Mammary epithelial cell (primary cell): ENCODE data around the gene TRIM24.

Experiments used
- EZH2 ChIP-seq: IDR thresholded peaks from 2 replicates; pipeline ENCODE4 v1.6.1; 2012; ENCODE audit warnings: low read length, inconsistent platforms, borderline replicate concordance
- TF ChIP-seq, protein P1 (sequence below), 2 donors: IDR thresholded peaks in 1 of 2; conservative IDR thresholded peaks in 1 of 2; 2 replicates each; pipeline ENCODE4 v1.5.1; 2011 to 2012; ENCODE audit warnings: inconsistent platforms in 2 of 2, low read length in 2 of 2, mild to moderate bottlenecking in 2 of 2, control low read depth in 1 of 2, low read depth in 1 of 2; ENCODE audit not compliant: insufficient read depth in 1 of 2; ENCODE audit errors: extremely low read depth in 1 of 2

GRCh38 chr7:138477081-138477578 lies 17.1 kb downstream of the TRIM24 start:
- TF ChIP-seq, protein P1, sequence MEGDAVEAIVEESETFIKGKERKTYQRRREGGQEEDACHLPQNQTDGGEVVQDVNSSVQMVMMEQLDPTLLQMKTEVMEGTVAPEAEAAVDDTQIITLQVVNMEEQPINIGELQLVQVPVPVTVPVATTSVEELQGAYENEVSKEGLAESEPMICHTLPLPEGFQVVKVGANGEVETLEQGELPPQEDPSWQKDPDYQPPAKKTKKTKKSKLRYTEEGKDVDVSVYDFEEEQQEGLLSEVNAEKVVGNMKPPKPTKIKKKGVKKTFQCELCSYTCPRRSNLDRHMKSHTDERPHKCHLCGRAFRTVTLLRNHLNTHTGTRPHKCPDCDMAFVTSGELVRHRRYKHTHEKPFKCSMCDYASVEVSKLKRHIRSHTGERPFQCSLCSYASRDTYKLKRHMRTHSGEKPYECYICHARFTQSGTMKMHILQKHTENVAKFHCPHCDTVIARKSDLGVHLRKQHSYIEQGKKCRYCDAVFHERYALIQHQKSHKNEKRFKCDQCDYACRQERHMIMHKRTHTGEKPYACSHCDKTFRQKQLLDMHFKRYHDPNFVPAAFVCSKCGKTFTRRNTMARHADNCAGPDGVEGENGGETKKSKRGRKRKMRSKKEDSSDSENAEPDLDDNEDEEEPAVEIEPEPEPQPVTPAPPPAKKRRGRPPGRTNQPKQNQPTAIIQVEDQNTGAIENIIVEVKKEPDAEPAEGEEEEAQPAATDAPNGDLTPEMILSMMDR (conservative IDR thresholded peaks at IDR 0.05 in 1 of 2, IDR thresholded peaks at IDR 0.05 in 1 of 2; ENCODE audit: extremely low read depth in 1 of 2, insufficient read depth in 1 of 2, low read depth in 1 of 2, low read length in 2 of 2) = no peak
- no peak for TF ChIP-seq EZH2
